IMR-90 (cell line): ENCODE data around the gene ELFN2. TPM values are rescaled to one million over a fixed set of nuclear protein-coding genes. Genes with fewer than 3 reads are reported as not detected.
A peak's percentile ranks its signal among the peaks of the same experiment; 100 is the strongest.

Experiments
- ATAC-seq: fragments of 200-7000 bp; cut with Tn5 transposase; 2 replicates; pipeline ENCODE4 v1.9.1; 2020; ENCODE audit warnings: low read depth, mild to moderate bottlenecking, moderate library complexity
- BruUV-seq: library from RNA; stranded (reverse); fragments of 400-500 nt; replicated peaks from 2 replicates; lab custom pipeline; 2021; lab: Mats Ljungman, UMichigan
- CTCF ChIA-PET: fragments of 300-600 bp; formaldehyde crosslinking; extraction: SDS; loops from one replicate; lab custom pipeline; 2021; ENCODE audit warnings: antibody characterized with exemption; lab: Yijun Ruan, JAX
- POLR2A ChIA-PET: fragments of 300-600 bp; sonication (Branson Sonifier 250); formaldehyde crosslinking; loops from one replicate; lab custom pipeline; 2022; ENCODE audit warnings: antibody characterized with exemption; ENCODE audit not compliant: unreplicated experiment; lab: Charles Lee
- DNase-seq: peaks from one replicate; pipeline ENCODE4 v3.0.0; 2013
- H2AFZ ChIP-seq: replicated peaks from 2 replicates; pipeline ENCODE3; 2013; ENCODE audit warnings: low read length, mild to moderate bottlenecking; ENCODE audit not compliant: poor library complexity
- H2AK5ac ChIP-seq: 2 replicates; pipeline ENCODE4 v1.6.1; 2013; ENCODE audit warnings: low read depth, low read length, inconsistent platforms
- H2AK9ac ChIP-seq: replicated peaks from 2 replicates; pipeline ENCODE3; 2013; ENCODE audit warnings: mild to moderate bottlenecking, low read depth, low read length, moderate library complexity; ENCODE audit not compliant: poor library complexity
- H2BK120ac ChIP-seq: 2 replicates; pipeline ENCODE4 v1.6.1; 2013; ENCODE audit warnings: low read depth, low read length, inconsistent platforms
- H2BK15ac ChIP-seq: 3 replicates; pipeline ENCODE4 v1.6.1; 2013; ENCODE audit warnings: low read depth, low read length, inconsistent platforms
- H2BK20ac ChIP-seq: 2 replicates; pipeline ENCODE4 v1.6.1; 2013; ENCODE audit warnings: low read depth, mild to moderate bottlenecking, inconsistent platforms, low read length, moderate library complexity
- H2BK5ac ChIP-seq: 2 replicates; pipeline ENCODE4 v1.6.1; 2013; ENCODE audit warnings: mild to moderate bottlenecking, low read depth, low read length, inconsistent platforms; ENCODE audit not compliant: poor library complexity, severe bottlenecking
- H3K14ac ChIP-seq: replicated peaks from 2 replicates; pipeline ENCODE4 v1.6.1; 2013; ENCODE audit warnings: low read depth, low read length, inconsistent platforms
- H3K18ac ChIP-seq: 2 replicates; pipeline ENCODE4 v1.6.1; 2013; ENCODE audit warnings: low read depth, low read length, control low read depth
- H3K23ac ChIP-seq: 2 replicates; pipeline ENCODE4 v1.6.1; 2013; ENCODE audit warnings: low read depth, low read length, inconsistent platforms
- H3K27ac ChIP-seq: 2 replicates; pipeline ENCODE4 v1.5.1; 2013; ENCODE audit warnings: mild to moderate bottlenecking, control low read depth, low read length; ENCODE audit not compliant: insufficient read depth
- H3K27me3 ChIP-seq: 2 replicates; pipeline ENCODE4 v1.6.1; 2013; ENCODE audit warnings: low read length; ENCODE audit not compliant: control insufficient read depth, insufficient read depth
- H3K36me3 ChIP-seq: 2 replicates; pipeline ENCODE4 v1.6.1; 2013; ENCODE audit warnings: low read length, mixed read lengths; ENCODE audit not compliant: control insufficient read depth, insufficient read depth
- H3K4ac ChIP-seq: 2 replicates; pipeline ENCODE4 v1.6.1; 2013; ENCODE audit warnings: low read depth, low read length, inconsistent platforms
- H3K4me1 ChIP-seq: 2 replicates; pipeline ENCODE4 v1.6.1; 2013; ENCODE audit warnings: low read length, mixed read lengths; ENCODE audit not compliant: control insufficient read depth, insufficient read depth
- H3K4me2 ChIP-seq: 2 replicates; pipeline ENCODE4 v1.6.1; 2013; ENCODE audit warnings: low read depth, mild to moderate bottlenecking, control low read depth, low read length, moderate library complexity
- H3K4me3 ChIP-seq: 2 replicates; pipeline ENCODE4 v1.5.1; 2013; ENCODE audit warnings: low read depth, mild to moderate bottlenecking, control low read depth, low read length, moderate library complexity; ENCODE audit not compliant: insufficient read depth
- H3K56ac ChIP-seq: 2 replicates; pipeline ENCODE4 v1.6.1; 2013; ENCODE audit warnings: low read length, inconsistent platforms; ENCODE audit not compliant: insufficient read depth; ENCODE audit errors: extremely low read depth
- H3K79me1 ChIP-seq, 2 experiments: 2 replicates each; pipeline ENCODE4 v1.6.1; 2013; ENCODE audit warnings: low read length in 2 of 2, inconsistent platforms in 1 of 2, low read depth in 1 of 2
- H3K9ac ChIP-seq: 2 replicates; pipeline ENCODE4 v1.6.1; 2013; ENCODE audit warnings: low read depth, low read length, control low read depth
- H3K9me1 ChIP-seq: 2 replicates; pipeline ENCODE4 v1.6.1; 2013; ENCODE audit warnings: low read length, inconsistent platforms; ENCODE audit not compliant: insufficient read depth
- H3K9me3 ChIP-seq: 2 replicates; pipeline ENCODE4 v1.6.1; 2013; ENCODE audit warnings: low read length; ENCODE audit not compliant: control insufficient read depth, insufficient read depth
- H4K20me1 ChIP-seq: 2 replicates; pipeline ENCODE4 v1.6.1; 2013; ENCODE audit warnings: low read length, inconsistent platforms; ENCODE audit not compliant: insufficient read depth
- H4K5ac ChIP-seq: 2 replicates; pipeline ENCODE4 v1.6.1; 2013; ENCODE audit warnings: mild to moderate bottlenecking, low read depth, low read length, control low read depth
- H4K8ac ChIP-seq, 2 experiments: 2 replicates each; pipeline ENCODE4 v1.6.1; 2013; ENCODE audit warnings: low read depth in 2 of 2, low read length in 2 of 2, control low read depth in 1 of 2, inconsistent platforms in 1 of 2
- H4K91ac ChIP-seq: 2 replicates; pipeline ENCODE4 v1.6.1; 2013; ENCODE audit warnings: low read depth, low read length, inconsistent platforms; ENCODE audit not compliant: insufficient read depth
- CEBPB ChIP-seq: IDR thresholded peaks from 2 replicates; pipeline ENCODE4 v1.6.1; 2012; ENCODE audit warnings: low read depth, low read length, improper control_type of control experiment
- CHD1 ChIP-seq: IDR thresholded peaks from 2 replicates; pipeline ENCODE4 v1.6.1; 2012; ENCODE audit warnings: low read depth, low read length, improper control_type of control experiment
- FOS ChIP-seq: fragments of 150-350 bp; IDR thresholded peaks from 2 replicates; pipeline ENCODE4 v1.6.1; 2016; ENCODE audit warnings: low read depth, low read length
- MAFK ChIP-seq: IDR thresholded peaks from 2 replicates; pipeline ENCODE4 v1.6.1; 2012; ENCODE audit warnings: low read depth, low read length, improper control_type of control experiment
- MXI1 ChIP-seq: IDR thresholded peaks from 2 replicates; pipeline ENCODE4 v1.6.1; 2012; ENCODE audit warnings: low read depth, mild to moderate bottlenecking, low read length, moderate library complexity, borderline replicate concordance
- NFE2L2 ChIP-seq: fragments of 150-350 bp; IDR thresholded peaks from 2 replicates; pipeline ENCODE4 v1.6.1; 2016; ENCODE audit warnings: low read depth, mild to moderate bottlenecking, low read length
- RFX5 ChIP-seq: IDR thresholded peaks from 2 replicates; pipeline ENCODE4 v1.8.0; 2012; ENCODE audit warnings: low read depth, mild to moderate bottlenecking, low read length, moderate library complexity
- SMC3 ChIP-seq: fragments of 150-350 bp; IDR thresholded peaks from 2 replicates; pipeline ENCODE4 v1.6.1; 2016; ENCODE audit warnings: low read depth, mild to moderate bottlenecking, antibody characterized with exemption, low read length, moderate library complexity
- WGBS, 2 experiments: methylation state at CpG; one replicate each; pipeline versions ENCODE4 v1.1.5 to v1.1.7; 2013; ENCODE audit warnings: missing lambda C conversion rate in 2 of 2; ENCODE audit not compliant: insufficient read length in 1 of 2; ENCODE audit errors: extremely low coverage in 2 of 2; 5-methylcytosine and 5-hydroxymethylcytosine counted together
- dilution Hi-C: fragments of 300-500 bp; cut with HindIII; formaldehyde crosslinking; loops from one replicate; pipeline ENCODE4 v1.14.3; 2018; ENCODE audit warnings: low sequenced_read_pairs; ENCODE audit not compliant: unreplicated experiment
- in situ Hi-C: fragments of 300-500 bp; cut with MboI; formaldehyde crosslinking; loops from 3 replicates; pipeline ENCODE4 v1.14.3; 2019; ENCODE audit warnings: low sequenced_read_pairs, inconsistent platforms, mixed read lengths
- intact Hi-C: fragments of 100-400 bp; cut with micrococcal nuclease; formaldehyde crosslinking; loops from 2 replicates; pipeline ENCODE4 v1.10.0; 2022
- polyA plus RNA-seq, 3 experiments: library from polyadenylated mRNA; depleted of rRNA; stranded (reverse); fragments of >200 nt; gene quantifications; 2 replicates each; pipeline ENCODE4 v1.2.3, GENCODE V29; 2012; ENCODE audit warnings: low replicate concordance in 1 of 3
- total RNA-seq: library from RNA; depleted of rRNA; stranded (reverse); fragments of >200 nt; gene quantifications from 2 replicates; pipeline ENCODE4 v1.2.3, GENCODE V29; 2012
- TF ChIP-seq, protein P1 (sequence below): fragments of 150-350 bp; IDR thresholded peaks from 2 replicates; pipeline ENCODE4 v1.6.1; 2016; ENCODE audit warnings: low read depth, mild to moderate bottlenecking, low read length, moderate library complexity, borderline replicate concordance
- TF ChIP-seq, protein P2 (sequence below): conservative IDR thresholded peaks from 2 replicates; pipeline ENCODE4 v1.5.1; 2012; ENCODE audit warnings: mild to moderate bottlenecking, low read depth, low read length, improper control_type of control experiment

The ELFN2 gene
- total and polyA plus RNA-seq, 2 of the 4 experiments (the other 2 are of a cell fraction), result 0.72 to 5.0 TPM

DNA sequence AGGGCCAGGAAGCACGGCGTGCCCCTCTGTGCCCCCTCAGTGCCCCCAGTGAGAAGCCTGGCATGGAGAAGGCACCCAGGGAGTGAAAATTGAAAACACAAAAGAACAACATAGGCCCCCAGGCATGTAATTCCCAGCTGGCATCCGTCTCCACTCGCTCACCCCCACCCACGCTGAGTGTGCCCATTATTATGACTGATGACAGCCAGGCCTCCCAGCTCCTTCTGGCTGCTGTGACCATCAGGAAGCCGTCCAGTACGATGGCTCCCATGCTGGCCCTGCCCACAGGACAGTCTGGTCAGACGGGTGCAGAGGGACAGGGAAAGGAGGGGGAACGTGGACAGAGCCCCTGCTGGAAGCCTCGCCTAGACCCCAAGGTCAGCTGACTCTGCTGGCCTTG lies 30.1 kb downstream of the ELFN2 start:
- BruUV-seq, result no TSS peak
- no peak overlapping the region for H4K91ac ChIP-seq
- no peak overlapping the region for H3K18ac ChIP-seq
- no peaks in the 10 kb centered on the region for H3K9me3 ChIP-seq
- POLR2A ChIA-PET, result interaction anchor here (0.6 kb wide), 1 partner anchor 11 kb away, joined by 3 read pairs; no protein-coding TSS in a partner anchor
- H2BK5ac ChIP-seq, result no peak overlapping the region
- TF ChIP-seq, protein P1, sequence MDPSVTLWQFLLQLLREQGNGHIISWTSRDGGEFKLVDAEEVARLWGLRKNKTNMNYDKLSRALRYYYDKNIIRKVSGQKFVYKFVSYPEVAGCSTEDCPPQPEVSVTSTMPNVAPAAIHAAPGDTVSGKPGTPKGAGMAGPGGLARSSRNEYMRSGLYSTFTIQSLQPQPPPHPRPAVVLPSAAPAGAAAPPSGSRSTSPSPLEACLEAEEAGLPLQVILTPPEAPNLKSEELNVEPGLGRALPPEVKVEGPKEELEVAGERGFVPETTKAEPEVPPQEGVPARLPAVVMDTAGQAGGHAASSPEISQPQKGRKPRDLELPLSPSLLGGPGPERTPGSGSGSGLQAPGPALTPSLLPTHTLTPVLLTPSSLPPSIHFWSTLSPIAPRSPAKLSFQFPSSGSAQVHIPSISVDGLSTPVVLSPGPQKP, result no peak
- TF ChIP-seq, protein P2, sequence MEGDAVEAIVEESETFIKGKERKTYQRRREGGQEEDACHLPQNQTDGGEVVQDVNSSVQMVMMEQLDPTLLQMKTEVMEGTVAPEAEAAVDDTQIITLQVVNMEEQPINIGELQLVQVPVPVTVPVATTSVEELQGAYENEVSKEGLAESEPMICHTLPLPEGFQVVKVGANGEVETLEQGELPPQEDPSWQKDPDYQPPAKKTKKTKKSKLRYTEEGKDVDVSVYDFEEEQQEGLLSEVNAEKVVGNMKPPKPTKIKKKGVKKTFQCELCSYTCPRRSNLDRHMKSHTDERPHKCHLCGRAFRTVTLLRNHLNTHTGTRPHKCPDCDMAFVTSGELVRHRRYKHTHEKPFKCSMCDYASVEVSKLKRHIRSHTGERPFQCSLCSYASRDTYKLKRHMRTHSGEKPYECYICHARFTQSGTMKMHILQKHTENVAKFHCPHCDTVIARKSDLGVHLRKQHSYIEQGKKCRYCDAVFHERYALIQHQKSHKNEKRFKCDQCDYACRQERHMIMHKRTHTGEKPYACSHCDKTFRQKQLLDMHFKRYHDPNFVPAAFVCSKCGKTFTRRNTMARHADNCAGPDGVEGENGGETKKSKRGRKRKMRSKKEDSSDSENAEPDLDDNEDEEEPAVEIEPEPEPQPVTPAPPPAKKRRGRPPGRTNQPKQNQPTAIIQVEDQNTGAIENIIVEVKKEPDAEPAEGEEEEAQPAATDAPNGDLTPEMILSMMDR, result no peak
- TF ChIP-seq FOS, result no peak
- TF ChIP-seq MAFK, result no peak
- TF ChIP-seq SMC3, result no peak
- no peak for TF ChIP-seq NFE2L2
- no peak for TF ChIP-seq MXI1
- TF ChIP-seq CHD1, result no peak
- no peak for TF ChIP-seq RFX5
- no peak for TF ChIP-seq CEBPB
- no peak overlapping the region for H3K4ac ChIP-seq
- no peak overlapping the region for H3K23ac ChIP-seq
- H4K5ac ChIP-seq, result no peak overlapping the region
- intact Hi-C loops (no loop called here), dilution Hi-C loops (no loop called here), in situ Hi-C loops (no loop called here)
- no peak overlapping the region for H2AK5ac ChIP-seq
- H4K8ac ChIP-seq, result no peak overlapping the region
- H2BK20ac ChIP-seq, result no peak overlapping the region
- H4K20me1 ChIP-seq, result peaks cover 16% of the 10 kb centered on the region
- DNase-seq, result no peak
- no peak overlapping the region for H3K4me2 ChIP-seq
- CTCF ChIA-PET, result interaction anchor here (0.9 kb wide), 1 partner anchor 87 kb away, joined by 3 read pairs; no protein-coding TSS in a partner anchor
- no peak overlapping the region for H3K9ac ChIP-seq
- H2AK9ac ChIP-seq, result peak overlapping the region; percentile 5
- no peaks in the 10 kb centered on the region for H3K36me3 ChIP-seq
- no peak overlapping the region for H3K4me3 ChIP-seq
- ATAC-seq, result no peak; the same call in 1 of the 2 replicates
- H3K56ac ChIP-seq, result no peak overlapping the region
- H2BK15ac ChIP-seq, result no peak overlapping the region
- H3K27me3 ChIP-seq, result no peaks in the 10 kb centered on the region; the same call in 1 of the 2 replicates
- 0 out of 2 replicates have a peak, but pooled peaks cover 2% of the 10 kb centered on the region for H3K9me1 ChIP-seq
- no peaks in the 10 kb centered on the region for H3K79me1 ChIP-seq
- H3K4me1 ChIP-seq, result peaks cover 4% of the 10 kb centered on the region; the same call in 1 of the 2 replicates
- 32% methylated on average over 8 of the region's 10 CpGs; no CpG with 5 or more reads in 1 of the 2 experiments for WGBS, 2 experiments
- H2AFZ ChIP-seq, result no peak overlapping the region
- H3K27ac ChIP-seq, result no peak overlapping the region
- H2BK120ac ChIP-seq, result no peak overlapping the region
- no peak overlapping the region for H3K14ac ChIP-seq
